ENCODE data around the gene CCNY.
"Not testable (repeated sequence)": the region's sequence is repeated elsewhere in the genome, so short reads cannot be mapped to it uniquely, and the experiment has no call there.

CCNY gene

DNA sequence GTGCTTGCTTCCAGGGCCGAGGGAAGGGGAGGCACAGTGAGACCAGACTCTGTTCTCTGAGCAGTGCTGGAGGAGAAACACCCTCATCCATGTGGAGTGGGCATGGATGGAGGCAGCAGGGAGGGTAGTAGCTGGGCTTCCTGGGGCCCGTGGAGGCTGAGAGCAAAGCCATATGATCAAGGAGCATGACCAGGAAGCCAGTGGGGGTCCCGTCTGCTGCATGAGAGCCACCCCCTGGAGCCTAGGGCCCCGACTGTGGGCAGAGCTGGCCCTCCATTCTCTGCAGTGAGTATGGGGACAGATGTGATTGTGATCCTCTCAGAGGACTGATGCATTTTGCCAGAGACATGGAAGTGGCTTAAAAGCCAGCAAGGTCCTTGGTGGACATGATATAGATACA lies 61.6 kb downstream of the CCNY start:
- Histone ChIP-seq H3K36me3 (ENCODE audit: control insufficient read depth, insufficient read depth, low read length) (no peaks in the 10 kb centered on the region), H3K4me2 (ENCODE audit: low read length) (no peak overlapping the region), H3K4me1 (peaks cover 9% of the 10 kb centered on the region), H2AFZ (no peak overlapping the region), H3K79me2 (peaks cover 69% of the 10 kb centered on the region), H3K27me3 (ENCODE audit: control insufficient read depth, insufficient read depth, low read length) (no peaks in the 10 kb centered on the region), H3K4me3 (ENCODE audit: low read depth, low read length) (no peak overlapping the region), H3K9ac (no peak overlapping the region), H3K9me3 (ENCODE audit: control insufficient read depth, low read length) (no peaks in the 10 kb centered on the region), H3K27ac (no peak overlapping the region)
- TF ChIP-seq, protein P1, sequence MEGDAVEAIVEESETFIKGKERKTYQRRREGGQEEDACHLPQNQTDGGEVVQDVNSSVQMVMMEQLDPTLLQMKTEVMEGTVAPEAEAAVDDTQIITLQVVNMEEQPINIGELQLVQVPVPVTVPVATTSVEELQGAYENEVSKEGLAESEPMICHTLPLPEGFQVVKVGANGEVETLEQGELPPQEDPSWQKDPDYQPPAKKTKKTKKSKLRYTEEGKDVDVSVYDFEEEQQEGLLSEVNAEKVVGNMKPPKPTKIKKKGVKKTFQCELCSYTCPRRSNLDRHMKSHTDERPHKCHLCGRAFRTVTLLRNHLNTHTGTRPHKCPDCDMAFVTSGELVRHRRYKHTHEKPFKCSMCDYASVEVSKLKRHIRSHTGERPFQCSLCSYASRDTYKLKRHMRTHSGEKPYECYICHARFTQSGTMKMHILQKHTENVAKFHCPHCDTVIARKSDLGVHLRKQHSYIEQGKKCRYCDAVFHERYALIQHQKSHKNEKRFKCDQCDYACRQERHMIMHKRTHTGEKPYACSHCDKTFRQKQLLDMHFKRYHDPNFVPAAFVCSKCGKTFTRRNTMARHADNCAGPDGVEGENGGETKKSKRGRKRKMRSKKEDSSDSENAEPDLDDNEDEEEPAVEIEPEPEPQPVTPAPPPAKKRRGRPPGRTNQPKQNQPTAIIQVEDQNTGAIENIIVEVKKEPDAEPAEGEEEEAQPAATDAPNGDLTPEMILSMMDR (IDR thresholded peaks at IDR 0.05): no peak

DNA sequence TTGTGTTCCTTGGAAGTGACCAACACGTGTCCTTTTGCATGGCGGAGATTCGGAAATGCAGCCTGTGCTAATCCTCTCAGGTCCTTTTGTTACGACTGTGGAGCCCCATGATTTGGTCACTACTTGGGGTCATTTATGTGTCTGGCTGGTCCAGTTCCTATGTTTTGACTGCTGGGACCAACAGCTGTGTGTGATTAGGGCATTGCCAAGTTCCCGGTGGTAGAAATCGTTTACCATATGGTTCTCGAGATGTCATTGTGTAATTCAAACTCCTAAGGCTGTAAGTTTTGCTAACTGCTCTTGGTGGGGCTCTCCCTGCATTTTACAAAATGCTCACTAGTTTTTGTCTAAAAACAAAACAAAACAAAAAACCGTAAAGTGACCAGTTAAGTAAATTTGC lies 62.0 kb downstream of the CCNY start:
- Histone ChIP-seq H3K4me1 (peaks cover 9% of the 10 kb centered on the region), H3K9me3 (ENCODE audit: control insufficient read depth, low read length) (no peaks in the 10 kb centered on the region), H3K36me3 (ENCODE audit: control insufficient read depth, insufficient read depth, low read length) (no peaks in the 10 kb centered on the region), H3K27ac (no peak overlapping the region), H3K9ac (no peak overlapping the region), H3K27me3 (ENCODE audit: control insufficient read depth, insufficient read depth, low read length) (no peaks in the 10 kb centered on the region), H3K79me2 (peaks cover 70% of the 10 kb centered on the region), H3K4me2 (ENCODE audit: low read length) (no peak overlapping the region), H3K4me3 (ENCODE audit: low read depth, low read length) (no peak overlapping the region), H2AFZ (no peak overlapping the region)
- TF ChIP-seq, protein P1 (IDR thresholded peaks at IDR 0.05): no peak

DNA sequence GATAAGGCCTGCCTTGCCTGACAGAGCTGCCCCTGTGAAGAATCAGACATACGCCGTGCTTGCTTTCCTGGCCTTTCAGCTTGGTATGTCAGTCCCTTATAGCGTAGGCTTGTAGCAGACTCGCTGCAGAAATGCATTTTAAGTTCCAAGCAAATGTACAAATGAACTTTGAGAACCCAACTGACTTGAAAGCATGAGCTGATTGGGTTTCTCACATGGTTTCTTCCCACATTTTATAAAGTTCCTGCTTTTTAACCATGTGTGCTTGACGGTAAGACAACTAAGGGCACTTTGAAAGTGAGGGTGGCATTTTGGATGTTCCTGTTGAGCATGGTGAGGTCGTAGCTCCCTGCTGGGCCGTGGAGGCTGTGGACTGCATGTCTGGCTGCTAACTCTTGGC lies 62.6 kb downstream of the CCNY start:
- Histone ChIP-seq H3K4me3 (ENCODE audit: low read depth, low read length) (no peak overlapping the region), H3K9ac (no peak overlapping the region), H3K9me3 (ENCODE audit: control insufficient read depth, low read length) (no peaks in the 10 kb centered on the region), H2AFZ (no peak overlapping the region), H3K36me3 (ENCODE audit: control insufficient read depth, insufficient read depth, low read length) (no peaks in the 10 kb centered on the region), H3K4me1 (peaks cover 7% of the 10 kb centered on the region), H3K27ac (no peak overlapping the region), H3K27me3 (ENCODE audit: control insufficient read depth, insufficient read depth, low read length) (no peaks in the 10 kb centered on the region), H3K4me2 (ENCODE audit: low read length) (no peak overlapping the region), H3K79me2 (peaks cover 71% of the 10 kb centered on the region)
- TF ChIP-seq, protein P1 (IDR thresholded peaks at IDR 0.05): no peak

DNA sequence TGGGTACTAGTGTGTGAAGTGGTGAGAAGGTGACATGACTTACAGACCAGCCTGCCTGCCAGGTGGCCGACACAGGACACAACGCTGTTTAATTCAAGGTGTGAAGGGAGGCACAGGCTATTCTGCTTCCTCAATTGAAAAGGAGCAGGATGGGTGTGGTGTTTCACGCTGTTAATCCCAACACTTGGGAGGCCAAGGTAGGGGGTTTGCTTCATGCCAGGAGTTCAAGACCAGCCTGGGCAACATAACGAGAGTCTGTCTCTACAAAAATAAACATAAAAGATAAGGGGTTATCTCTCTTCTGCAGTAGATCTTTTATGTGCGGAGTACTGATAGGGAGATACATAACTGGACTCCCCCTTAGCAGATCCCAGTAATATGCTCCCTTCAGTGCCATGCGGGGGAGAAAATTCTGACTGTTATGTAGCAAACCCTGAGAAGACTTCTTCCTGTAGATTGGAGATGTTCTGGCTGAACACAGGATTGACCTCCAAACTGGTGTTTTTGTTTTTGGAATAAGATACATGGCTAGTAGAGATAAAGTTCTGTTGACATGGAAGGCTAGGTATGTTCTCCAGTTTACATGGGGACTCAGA lies 63.2 kb downstream of the CCNY start:
- TF ChIP-seq, protein P1 (IDR thresholded peaks at IDR 0.05): no peak
- no peak overlapping the region for H2AFZ ChIP-seq
- H3K4me1 ChIP-seq: peaks cover under 1% of the 10 kb centered on the region
- H3K27ac ChIP-seq: no peak overlapping the region
- no peaks in the 10 kb centered on the region for H3K36me3 ChIP-seq (ENCODE audit: control insufficient read depth, insufficient read depth, low read length)
- H3K4me3 ChIP-seq (ENCODE audit: low read depth, low read length): no peak overlapping the region
- H3K9me3 ChIP-seq (ENCODE audit: control insufficient read depth, low read length): no peaks in the 10 kb centered on the region
- peaks cover 70% of the 10 kb centered on the region for H3K79me2 ChIP-seq
- no peak overlapping the region for H3K4me2 ChIP-seq (ENCODE audit: low read length)
- no peak overlapping the region for H3K9ac ChIP-seq
- no peaks in the 10 kb centered on the region for H3K27me3 ChIP-seq (ENCODE audit: control insufficient read depth, insufficient read depth, low read length)

DNA sequence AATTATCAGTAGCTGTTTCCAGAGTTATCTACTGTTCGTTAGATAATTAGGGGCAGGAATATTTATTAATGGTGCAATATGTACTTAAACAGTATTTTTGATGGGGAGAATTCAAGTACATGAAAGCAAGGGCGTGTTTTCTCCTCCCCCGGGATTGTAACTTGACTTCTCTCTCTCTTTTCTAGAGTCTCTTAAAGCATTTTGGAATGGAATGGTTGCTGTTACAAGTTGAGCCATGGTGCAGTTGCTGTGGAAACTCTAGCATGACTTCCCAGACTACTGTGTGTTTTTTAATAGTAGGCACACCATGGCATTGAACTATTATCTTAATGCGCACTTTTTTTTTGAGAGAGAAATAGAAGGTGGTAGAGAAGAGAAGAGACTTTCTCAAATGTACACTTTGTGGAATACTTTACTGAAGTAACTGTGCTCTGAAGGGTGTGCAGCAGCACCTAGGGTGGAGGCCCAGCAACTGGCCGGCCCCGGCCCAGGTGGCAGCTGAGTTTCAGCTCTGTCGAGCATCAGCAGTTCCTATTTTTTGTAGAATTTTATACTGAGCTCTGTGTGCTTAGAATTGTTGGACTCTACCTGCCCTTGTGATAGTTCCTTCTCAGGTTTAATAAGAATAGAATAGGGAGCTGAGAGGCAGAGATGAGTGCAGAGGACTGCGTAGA lies 64.4 kb downstream of the CCNY start:
- no peak overlapping the region for H3K4me3 ChIP-seq (ENCODE audit: low read depth, low read length)
- H3K27me3 ChIP-seq (ENCODE audit: control insufficient read depth, insufficient read depth, low read length): no peaks in the 10 kb centered on the region
- no peak overlapping the region for H3K27ac ChIP-seq
- H3K36me3 ChIP-seq (ENCODE audit: control insufficient read depth, insufficient read depth, low read length): no peaks in the 10 kb centered on the region
- no peak overlapping the region for H2AFZ ChIP-seq
- no peak overlapping the region for H3K9ac ChIP-seq
- no peaks in the 10 kb centered on the region for H3K9me3 ChIP-seq (ENCODE audit: control insufficient read depth, low read length)
- H3K79me2 ChIP-seq: peaks cover 62% of the 10 kb centered on the region
- H3K4me1 ChIP-seq: no peaks in the 10 kb centered on the region
- TF ChIP-seq, protein P1 (IDR thresholded peaks at IDR 0.05): no peak
- no peak overlapping the region for H3K4me2 ChIP-seq (ENCODE audit: low read length)

DNA sequence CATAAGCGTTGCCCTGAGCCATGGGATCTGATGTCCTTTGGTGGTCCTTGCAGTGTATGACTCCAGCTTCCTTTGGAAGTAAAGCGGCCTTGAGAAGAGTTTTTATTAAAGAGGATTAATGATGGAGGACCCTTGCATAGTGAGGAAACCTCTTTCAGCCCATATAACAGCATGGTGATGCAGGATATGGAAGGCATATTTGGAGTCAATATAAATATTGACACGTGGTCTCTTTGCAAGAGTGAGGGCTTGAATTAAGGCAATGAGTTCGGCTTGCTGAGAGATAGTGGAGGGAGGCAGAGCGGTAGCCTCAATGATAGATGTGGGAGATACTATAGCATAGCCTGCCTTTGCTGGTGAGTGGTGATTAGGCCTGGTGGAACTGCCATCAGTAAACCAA lies 67.2 kb downstream of the CCNY start:
- peaks cover 44% of the 10 kb centered on the region for H3K79me2 ChIP-seq
- not testable (repeated sequence) for H3K27ac ChIP-seq; H3K27me3 ChIP-seq (ENCODE audit: control insufficient read depth, insufficient read depth, low read length); H3K4me3 ChIP-seq (ENCODE audit: low read depth, low read length); H3K4me1 ChIP-seq; H3K9me3 ChIP-seq (ENCODE audit: control insufficient read depth, low read length); H3K36me3 ChIP-seq (ENCODE audit: control insufficient read depth, insufficient read depth, low read length); H2AFZ ChIP-seq; H3K9ac ChIP-seq; H3K4me2 ChIP-seq (ENCODE audit: low read length)

DNA sequence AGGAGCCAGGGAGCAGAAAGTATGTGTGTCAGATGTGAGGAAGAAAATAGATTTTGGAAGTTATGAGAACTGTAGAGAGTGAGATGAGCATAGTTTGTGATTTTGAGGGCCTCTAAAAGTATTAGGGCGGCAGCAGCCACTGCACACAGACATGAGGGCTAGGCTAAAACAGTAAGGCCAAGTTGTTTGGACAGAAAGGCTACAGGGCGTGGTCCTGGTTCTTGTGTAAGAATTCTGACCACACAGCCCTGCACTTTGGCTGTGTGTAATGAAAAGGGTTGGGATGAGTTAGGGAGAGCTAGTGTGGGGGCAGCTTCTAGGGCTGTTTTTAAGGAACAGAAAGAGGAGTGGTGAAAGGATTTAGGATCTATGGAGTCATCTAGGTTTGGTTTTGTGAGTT lies 67.8 kb downstream of the CCNY start:
- H2AFZ ChIP-seq; H3K4me2 ChIP-seq (ENCODE audit: low read length); H3K9me3 ChIP-seq (ENCODE audit: control insufficient read depth, low read length); H3K36me3 ChIP-seq (ENCODE audit: control insufficient read depth, insufficient read depth, low read length); H3K9ac ChIP-seq; H3K27me3 ChIP-seq (ENCODE audit: control insufficient read depth, insufficient read depth, low read length); H3K4me3 ChIP-seq (ENCODE audit: low read depth, low read length); H3K4me1 ChIP-seq; H3K27ac ChIP-seq: not testable (repeated sequence)
- H3K79me2 ChIP-seq: peaks cover 40% of the 10 kb centered on the region
